ENCODE data around the gene GDAP1L1.

DNA sequence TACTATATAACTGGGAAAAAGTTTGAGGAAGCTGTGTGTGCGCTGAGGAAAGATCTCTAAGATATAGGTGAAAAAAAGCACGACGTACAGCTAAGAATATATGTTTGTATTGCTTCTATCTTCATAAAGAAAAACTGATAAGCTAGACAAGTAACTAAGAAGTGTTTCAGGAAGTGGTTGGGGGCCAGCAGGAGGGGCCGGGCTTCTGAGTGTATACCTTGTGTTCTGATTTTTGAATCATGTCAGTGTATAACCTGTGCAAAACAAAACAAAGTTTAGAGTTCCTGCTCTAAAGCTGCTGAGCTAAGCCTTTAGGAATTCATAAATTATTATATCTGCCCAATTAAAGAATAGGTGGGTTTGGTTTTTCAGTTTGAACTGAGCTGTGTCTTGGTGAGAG, 28.7 kb upstream of the GDAP1L1 start:
- TF ChIP-seq, protein P1, sequence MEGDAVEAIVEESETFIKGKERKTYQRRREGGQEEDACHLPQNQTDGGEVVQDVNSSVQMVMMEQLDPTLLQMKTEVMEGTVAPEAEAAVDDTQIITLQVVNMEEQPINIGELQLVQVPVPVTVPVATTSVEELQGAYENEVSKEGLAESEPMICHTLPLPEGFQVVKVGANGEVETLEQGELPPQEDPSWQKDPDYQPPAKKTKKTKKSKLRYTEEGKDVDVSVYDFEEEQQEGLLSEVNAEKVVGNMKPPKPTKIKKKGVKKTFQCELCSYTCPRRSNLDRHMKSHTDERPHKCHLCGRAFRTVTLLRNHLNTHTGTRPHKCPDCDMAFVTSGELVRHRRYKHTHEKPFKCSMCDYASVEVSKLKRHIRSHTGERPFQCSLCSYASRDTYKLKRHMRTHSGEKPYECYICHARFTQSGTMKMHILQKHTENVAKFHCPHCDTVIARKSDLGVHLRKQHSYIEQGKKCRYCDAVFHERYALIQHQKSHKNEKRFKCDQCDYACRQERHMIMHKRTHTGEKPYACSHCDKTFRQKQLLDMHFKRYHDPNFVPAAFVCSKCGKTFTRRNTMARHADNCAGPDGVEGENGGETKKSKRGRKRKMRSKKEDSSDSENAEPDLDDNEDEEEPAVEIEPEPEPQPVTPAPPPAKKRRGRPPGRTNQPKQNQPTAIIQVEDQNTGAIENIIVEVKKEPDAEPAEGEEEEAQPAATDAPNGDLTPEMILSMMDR (conservative IDR thresholded peaks at IDR 0.05) = no peak
- TF ChIP-seq EZH2 (IDR thresholded peaks at IDR 0.05; ENCODE audit: low read depth) = no peak
